Activated CD4-positive, alpha-beta T cell treated with anti-CD3 and anti-CD28 coated beads, Interleukin-2, amount 50 U/mL, for 4 hours (primary cell): ENCODE measurements around the gene DRG1.
"Not testable (repeated sequence)": the region's sequence is repeated elsewhere in the genome, so short reads cannot be mapped to it uniquely, and the experiment has no call there.

Experiments
- DNase-seq, 2 experiments: peaks; one replicate each; pipeline ENCODE4 v3.0.0-alpha.2; 2020

The DRG1 gene

GRCh38 chr22:31443516-31443915, 44.1 kb downstream of the DRG1 start:
- no peak for DNase-seq

GRCh38 chr22:31445642-31446041, 46.2 kb downstream of the DRG1 start:
- DNase-seq: no peak

GRCh38 chr22:31446208-31446607, 46.8 kb downstream of the DRG1 start:
- DNase-seq: no peak

- DNase-seq: no peak
Measured at GRCh38 chr22:31446767-31447166, 47.4 kb downstream of the DRG1 start.

- DNase-seq: no peak
Measured at GRCh38 chr22:31447337-31447736, 47.9 kb downstream of the DRG1 start.

GRCh38 chr22:31448382-31448781, 49.0 kb downstream of the DRG1 start:
- DNase-seq: no peak

- no peak for DNase-seq
Measured at GRCh38 chr22:31449506-31449905, 50.1 kb downstream of the DRG1 start.

- no peak for DNase-seq
Measured at GRCh38 chr22:31451709-31452571, 52.5 kb downstream of the DRG1 start.

GRCh38 chr22:31461699-31462098, 62.3 kb downstream of the DRG1 start:
- DNase-seq: no peak

- no peak for DNase-seq
Measured at GRCh38 chr22:31465307-31465706, 65.9 kb downstream of the DRG1 start.

GRCh38 chr22:31474743-31475142, 75.3 kb downstream of the DRG1 start:
- no peak for DNase-seq

GRCh38 chr22:31475800-31476199, 76.4 kb downstream of the DRG1 start:
- DNase-seq: no peak

GRCh38 chr22:31477329-31477728, 77.9 kb downstream of the DRG1 start:
- DNase-seq: no peak

- DNase-seq: no peak
Measured at GRCh38 chr22:31481129-31481528, 81.7 kb downstream of the DRG1 start.

GRCh38 chr22:31482470-31482869, 83.1 kb downstream of the DRG1 start:
- not testable (repeated sequence) for DNase-seq
